ENCODE results near the gene MISP3. TPM values are rescaled to one million over a fixed set of nuclear protein-coding genes. Genes with fewer than 3 reads are reported as not detected.

Gene MISP3
- total and polyA plus RNA-seq, 9 of the 15 experiments (the other 6 are each of a cell fraction or from before 2014, with no cell fraction given): 0.25 to 5.6 (median 1.6) TPM

GRCh38 chr19:14114439-14114838 lies 41.9 kb downstream of the MISP3 start (continued):
- TF ChIP-seq RREB1 (CRISPR knock-in tag; IDR thresholded peaks at IDR 0.05) (no peak), CEBPZ (IDR thresholded peaks at IDR 0.05; ENCODE audit: borderline replicate concordance, low read depth, low read length) (no peak), RAD21 (CRISPR knock-in tag; conservative IDR thresholded peaks at IDR 0.05 in 1 of 2, IDR thresholded peaks at IDR 0.05 in 1 of 2) (no peak), CBX8 (IDR thresholded peaks at IDR 0.05; ENCODE audit: borderline replicate concordance, extremely low read depth, low read depth, low read length, poor library complexity, severe bottlenecking) (no peak), PCBP2 (IDR thresholded peaks at IDR 0.05; ENCODE audit: low read depth, low read length, poor library complexity, severe bottlenecking) (no peak), RUNX1 (IDR thresholded peaks at IDR 0.05; ENCODE audit: low read depth) (no peak), TAF9B (IDR thresholded peaks at IDR 0.05; ENCODE audit: partially characterized antibody) (no peak), BRF1 (IDR thresholded peaks at IDR 0.05; ENCODE audit: borderline replicate concordance, extremely low read depth, insufficient read length) (no peak), ZNF354B (CRISPR knock-in tag; IDR thresholded peaks at IDR 0.05) (no peak)
